K562 (cell line): ENCODE data around the gene SEL1L.

Source experiments
- DPF2 ChIP-seq: fragments of 450-650 bp; IDR thresholded peaks from 2 replicates; pipeline ENCODE4 v1.6.1; 2016
- EWSR1 ChIP-seq: fragments of 450-650 bp; IDR thresholded peaks from 2 replicates; pipeline ENCODE4 v1.6.1; 2018; ENCODE audit warnings: borderline replicate concordance, mild to moderate bottlenecking, low read depth, moderate library complexity; ENCODE audit not compliant: partially characterized antibody
- EZH2 ChIP-seq: IDR thresholded peaks from 2 replicates; pipeline ENCODE4 v1.6.1; 2012; ENCODE audit warnings: low read depth, mild to moderate bottlenecking, inconsistent platforms, low read length, borderline replicate concordance
- NFE2 ChIP-seq: IDR thresholded peaks from 2 replicates; pipeline ENCODE4 v1.6.1; 2014; ENCODE audit warnings: antibody characterized with exemption, low read depth
- XRCC4 ChIP-seq: IDR thresholded peaks from one replicate; pipeline ENCODE4 v1.6.1; 2011; ENCODE audit not compliant: insufficient read depth, insufficient read length; ENCODE audit errors: extremely low read depth
- TF ChIP-seq, protein P1 (sequence below): sonication (generic); IDR thresholded peaks from 2 replicates; pipeline ENCODE4 v1.6.1; 2016

DNA sequence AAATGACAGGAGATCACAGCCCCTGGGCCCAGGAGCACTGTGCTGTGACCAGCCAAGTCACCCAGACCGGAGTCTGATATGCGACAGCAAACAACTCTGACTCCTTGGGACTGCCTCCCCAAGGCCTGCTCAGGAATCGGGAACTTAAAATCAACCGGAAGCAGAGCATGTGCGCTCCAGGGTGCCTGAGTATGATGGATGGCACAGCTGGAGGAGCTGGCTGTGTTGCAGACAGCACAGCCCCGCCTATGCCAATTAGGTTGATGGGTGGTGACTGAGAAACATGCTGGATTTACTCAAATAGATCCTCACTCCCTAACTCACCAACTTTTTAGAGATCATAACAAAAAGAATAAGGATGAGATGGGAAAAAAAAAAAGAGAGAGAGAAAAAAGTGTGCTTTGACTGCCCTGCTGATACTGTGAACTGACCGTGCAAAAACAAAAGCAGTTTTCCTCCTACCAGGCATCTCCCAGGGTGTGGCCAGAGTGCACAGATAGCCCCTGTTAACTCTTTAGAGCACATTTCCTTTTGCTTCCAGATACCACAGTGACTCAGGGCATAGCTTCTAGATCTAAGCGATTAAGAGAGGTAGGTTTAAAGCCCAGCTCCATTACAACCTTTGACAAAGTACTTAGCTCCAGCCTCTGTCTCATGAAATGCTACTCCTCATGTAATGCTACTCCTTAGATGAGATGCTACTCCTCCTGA is 106.2 kb downstream of the SEL1L start:
- TF ChIP-seq EZH2 (no peak), DPF2 (peak; percentile 97), XRCC4 (no peak), NFE2 (peak; percentile 96), EWSR1 (no peak)
- TF ChIP-seq, protein P1, sequence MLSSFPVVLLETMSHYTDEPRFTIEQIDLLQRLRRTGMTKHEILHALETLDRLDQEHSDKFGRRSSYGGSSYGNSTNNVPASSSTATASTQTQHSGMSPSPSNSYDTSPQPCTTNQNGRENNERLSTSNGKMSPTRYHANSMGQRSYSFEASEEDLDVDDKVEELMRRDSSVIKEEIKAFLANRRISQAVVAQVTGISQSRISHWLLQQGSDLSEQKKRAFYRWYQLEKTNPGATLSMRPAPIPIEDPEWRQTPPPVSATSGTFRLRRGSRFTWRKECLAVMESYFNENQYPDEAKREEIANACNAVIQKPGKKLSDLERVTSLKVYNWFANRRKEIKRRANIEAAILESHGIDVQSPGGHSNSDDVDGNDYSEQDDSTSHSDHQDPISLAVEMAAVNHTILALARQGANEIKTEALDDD = peak; percentile 21; the same call in 1 of the 2 replicates
